ENCODE data around the gene C19orf25.
"Not testable (repeated sequence)": the region's sequence is repeated elsewhere in the genome, so short reads cannot be mapped to it uniquely, and the experiment has no call there.

The C19orf25 gene

GRCh38 chr19:1511318-1512317 lies 32.6 kb upstream of the C19orf25 start:
- DNase-seq: no peak

GRCh38 chr19:1510807-1511206 lies 31.8 kb upstream of the C19orf25 start:
- DNase-seq: no peak

GRCh38 chr19:1510442-1510806 lies 31.4 kb upstream of the C19orf25 start:
- DNase-seq: no peak

- DNase-seq: no peak
Measured at GRCh38 chr19:1509602-1510441, 30.8 kb upstream of the C19orf25 start.

- DNase-seq: no peak
Measured at GRCh38 chr19:1508507-1508856, 29.5 kb upstream of the C19orf25 start.

- DNase-seq: peak; percentile 95
Measured at GRCh38 chr19:1507763-1508506, 28.9 kb upstream of the C19orf25 start.

- DNase-seq: no peak
Measured at GRCh38 chr19:1507192-1507660, 28.2 kb upstream of the C19orf25 start.

- DNase-seq: no peak
Measured at GRCh38 chr19:1505991-1506881, 27.2 kb upstream of the C19orf25 start.

- DNase-seq: no peak
Measured at GRCh38 chr19:1505012-1505411, 26.0 kb upstream of the C19orf25 start.

- DNase-seq: no peak
Measured at GRCh38 chr19:1503925-1504773, 25.1 kb upstream of the C19orf25 start.

GRCh38 chr19:1503089-1503924 lies 24.3 kb upstream of the C19orf25 start:
- DNase-seq: peak; percentile 88

- DNase-seq: no peak
Measured at GRCh38 chr19:1502433-1503088, 23.5 kb upstream of the C19orf25 start.

- no peak for DNase-seq
Measured at GRCh38 chr19:1501200-1501595, 22.2 kb upstream of the C19orf25 start.

- DNase-seq: not testable (repeated sequence)
Measured at GRCh38 chr19:1499231-1499630, 20.2 kb upstream of the C19orf25 start.

GRCh38 chr19:1497578-1498235 lies 18.7 kb upstream of the C19orf25 start:
- DNase-seq: no peak

- DNase-seq: no peak
Measured at GRCh38 chr19:1496714-1497577, 17.9 kb upstream of the C19orf25 start.

- no peak for DNase-seq
Measured at GRCh38 chr19:1495799-1496713, 17.0 kb upstream of the C19orf25 start.

Data from activated effector memory CD4-positive, alpha-beta T cell treated with anti-CD3 and anti-CD28 coated beads, Interleukin-2, amount 50 U/mL, for 16 hours (primary cell).